Measurements from ENCODE around the gene KCNK10. TPM values are rescaled to one million over a fixed set of nuclear protein-coding genes. Genes with fewer than 3 reads are reported as not detected.

Gene KCNK10
- total RNA-seq, 1 donor from 2014 or later: 0.24 TPM

- H3K27ac Mint-ChIP-seq: no peak overlapping the region
- no peak overlapping the region for H3K4me3 Mint-ChIP-seq (ENCODE audit: low read depth)
- H3K36me3 Mint-ChIP-seq (ENCODE audit: insufficient read depth): peaks cover 8% of the 10 kb centered on the region
- H3K27me3 Mint-ChIP-seq: no peaks in the 10 kb centered on the region
- no peaks in the 10 kb centered on the region for H3K4me1 Mint-ChIP-seq (ENCODE audit: low read depth)
- peaks cover 22% of the 10 kb centered on the region for H3K9me3 Mint-ChIP-seq (ENCODE audit: low read depth)
- TF ChIP-seq CTCF (IDR thresholded peaks at IDR 0.05; ENCODE audit: unreplicated experiment): no peak
- no peak for DNase-seq (ENCODE audit: low spot score, unreplicated experiment)
Observed at GRCh38 chr14:88225721-88226120, 97.3 kb downstream of the KCNK10 start.

GRCh38 chr14:88218119-88218915 lies 104.8 kb downstream of the KCNK10 start:
- Mint-ChIP-seq H3K36me3 (ENCODE audit: insufficient read depth) (peaks cover 5% of the 10 kb centered on the region), H3K4me1 (ENCODE audit: low read depth) (no peaks in the 10 kb centered on the region), H3K27ac (no peak overlapping the region), H3K4me3 (ENCODE audit: low read depth) (no peak overlapping the region), H3K27me3 (no peaks in the 10 kb centered on the region), H3K9me3 (ENCODE audit: low read depth) (peaks cover 22% of the 10 kb centered on the region)
- DNase-seq (ENCODE audit: low spot score, unreplicated experiment): no peak
- no peak for TF ChIP-seq CTCF (IDR thresholded peaks at IDR 0.05; ENCODE audit: unreplicated experiment)

GRCh38 chr14:88212691-88213090 lies 110.4 kb downstream of the KCNK10 start:
- Mint-ChIP-seq H3K36me3 (ENCODE audit: insufficient read depth) (no peaks in the 10 kb centered on the region), H3K27me3 (peaks cover 15% of the 10 kb centered on the region), H3K9me3 (ENCODE audit: low read depth) (no peaks in the 10 kb centered on the region), H3K4me3 (ENCODE audit: low read depth) (no peak overlapping the region), H3K4me1 (ENCODE audit: low read depth) (peaks cover 5% of the 10 kb centered on the region), H3K27ac (no peak overlapping the region)
- no peak for TF ChIP-seq CTCF (IDR thresholded peaks at IDR 0.05; ENCODE audit: unreplicated experiment)
- no peak for DNase-seq (ENCODE audit: low spot score, unreplicated experiment)

GRCh38 chr14:88210426-88210825 lies 112.6 kb downstream of the KCNK10 start:
- H3K27ac Mint-ChIP-seq: no peak overlapping the region

GRCh38 chr14:88209273-88209672 lies 113.8 kb downstream of the KCNK10 start:
- peaks cover 5% of the 10 kb centered on the region for H3K4me1 Mint-ChIP-seq (ENCODE audit: low read depth)
- no peak for TF ChIP-seq CTCF (IDR thresholded peaks at IDR 0.05; ENCODE audit: unreplicated experiment)
- DNase-seq (ENCODE audit: low spot score, unreplicated experiment): no peak

More at GRCh38 chr14:88210426-88210825, 112.6 kb downstream of the KCNK10 start:
- peaks cover 5% of the 10 kb centered on the region for H3K4me1 Mint-ChIP-seq (ENCODE audit: low read depth)
- H3K36me3 Mint-ChIP-seq (ENCODE audit: insufficient read depth): no peaks in the 10 kb centered on the region
- H3K9me3 Mint-ChIP-seq (ENCODE audit: low read depth): no peaks in the 10 kb centered on the region
- DNase-seq (ENCODE audit: low spot score, unreplicated experiment): no peak
- TF ChIP-seq CTCF (IDR thresholded peaks at IDR 0.05; ENCODE audit: unreplicated experiment): no peak
- H3K4me3 Mint-ChIP-seq (ENCODE audit: low read depth): no peak overlapping the region
- peaks cover 15% of the 10 kb centered on the region for H3K27me3 Mint-ChIP-seq

More at GRCh38 chr14:88209273-88209672, 113.8 kb downstream of the KCNK10 start:
- Mint-ChIP-seq H3K27me3 (peaks cover 15% of the 10 kb centered on the region), H3K4me3 (ENCODE audit: low read depth) (no peak overlapping the region), H3K36me3 (ENCODE audit: insufficient read depth) (no peaks in the 10 kb centered on the region), H3K27ac (no peak overlapping the region), H3K9me3 (ENCODE audit: low read depth) (no peaks in the 10 kb centered on the region)

Measured in progenitor cell of endocrine pancreas (in vitro differentiated cells).